IMR-90 (cell line): ENCODE measurements around the gene RPL18. TPM values are rescaled to one million over a fixed set of nuclear protein-coding genes. Genes with fewer than 3 reads are reported as not detected.

Experiments
- ATAC-seq: fragments of 200-7000 bp; cut with Tn5 transposase; 2 replicates; pipeline ENCODE4 v1.9.1; 2020; ENCODE audit warnings: low read depth, mild to moderate bottlenecking, moderate library complexity
- BruUV-seq: library from RNA; stranded (reverse); fragments of 400-500 nt; replicated peaks from 2 replicates; lab custom pipeline; 2021; lab: Mats Ljungman, UMichigan
- CTCF ChIA-PET: fragments of 300-600 bp; formaldehyde crosslinking; extraction: SDS; loops from one replicate; lab custom pipeline; 2021; ENCODE audit warnings: antibody characterized with exemption; lab: Yijun Ruan, JAX
- POLR2A ChIA-PET: fragments of 300-600 bp; sonication (Branson Sonifier 250); formaldehyde crosslinking; loops from one replicate; lab custom pipeline; 2022; ENCODE audit warnings: antibody characterized with exemption; ENCODE audit not compliant: unreplicated experiment; lab: Charles Lee
- DNase-seq: peaks from one replicate; pipeline ENCODE4 v3.0.0; 2013
- H2AFZ ChIP-seq: replicated peaks from 2 replicates; pipeline ENCODE3; 2013; ENCODE audit warnings: low read length, mild to moderate bottlenecking; ENCODE audit not compliant: poor library complexity
- H2AK5ac ChIP-seq: 2 replicates; pipeline ENCODE4 v1.6.1; 2013; ENCODE audit warnings: low read depth, low read length, inconsistent platforms
- H2AK9ac ChIP-seq: replicated peaks from 2 replicates; pipeline ENCODE3; 2013; ENCODE audit warnings: mild to moderate bottlenecking, low read depth, low read length, moderate library complexity; ENCODE audit not compliant: poor library complexity
- H2BK120ac ChIP-seq: 2 replicates; pipeline ENCODE4 v1.6.1; 2013; ENCODE audit warnings: low read depth, low read length, inconsistent platforms
- H2BK15ac ChIP-seq: 3 replicates; pipeline ENCODE4 v1.6.1; 2013; ENCODE audit warnings: low read depth, low read length, inconsistent platforms
- H2BK20ac ChIP-seq: 2 replicates; pipeline ENCODE4 v1.6.1; 2013; ENCODE audit warnings: low read depth, mild to moderate bottlenecking, inconsistent platforms, low read length, moderate library complexity
- H2BK5ac ChIP-seq: 2 replicates; pipeline ENCODE4 v1.6.1; 2013; ENCODE audit warnings: mild to moderate bottlenecking, low read depth, low read length, inconsistent platforms; ENCODE audit not compliant: poor library complexity, severe bottlenecking
- H3K14ac ChIP-seq: replicated peaks from 2 replicates; pipeline ENCODE4 v1.6.1; 2013; ENCODE audit warnings: low read depth, low read length, inconsistent platforms
- H3K18ac ChIP-seq: 2 replicates; pipeline ENCODE4 v1.6.1; 2013; ENCODE audit warnings: low read depth, low read length, control low read depth
- H3K23ac ChIP-seq: 2 replicates; pipeline ENCODE4 v1.6.1; 2013; ENCODE audit warnings: low read depth, low read length, inconsistent platforms
- H3K27ac ChIP-seq: 2 replicates; pipeline ENCODE4 v1.5.1; 2013; ENCODE audit warnings: mild to moderate bottlenecking, control low read depth, low read length; ENCODE audit not compliant: insufficient read depth
- H3K27me3 ChIP-seq: 2 replicates; pipeline ENCODE4 v1.6.1; 2013; ENCODE audit warnings: low read length; ENCODE audit not compliant: control insufficient read depth, insufficient read depth
- H3K36me3 ChIP-seq: 2 replicates; pipeline ENCODE4 v1.6.1; 2013; ENCODE audit warnings: low read length, mixed read lengths; ENCODE audit not compliant: control insufficient read depth, insufficient read depth
- H3K4ac ChIP-seq: 2 replicates; pipeline ENCODE4 v1.6.1; 2013; ENCODE audit warnings: low read depth, low read length, inconsistent platforms
- H3K4me1 ChIP-seq: 2 replicates; pipeline ENCODE4 v1.6.1; 2013; ENCODE audit warnings: low read length, mixed read lengths; ENCODE audit not compliant: control insufficient read depth, insufficient read depth
- H3K4me2 ChIP-seq: 2 replicates; pipeline ENCODE4 v1.6.1; 2013; ENCODE audit warnings: low read depth, mild to moderate bottlenecking, control low read depth, low read length, moderate library complexity
- H3K4me3 ChIP-seq: 2 replicates; pipeline ENCODE4 v1.5.1; 2013; ENCODE audit warnings: low read depth, mild to moderate bottlenecking, control low read depth, low read length, moderate library complexity; ENCODE audit not compliant: insufficient read depth
- H3K56ac ChIP-seq: 2 replicates; pipeline ENCODE4 v1.6.1; 2013; ENCODE audit warnings: low read length, inconsistent platforms; ENCODE audit not compliant: insufficient read depth; ENCODE audit errors: extremely low read depth
- H3K79me1 ChIP-seq, 2 experiments: 2 replicates each; pipeline ENCODE4 v1.6.1; 2013; ENCODE audit warnings: low read length in 2 of 2, inconsistent platforms in 1 of 2, low read depth in 1 of 2
- H3K9ac ChIP-seq: 2 replicates; pipeline ENCODE4 v1.6.1; 2013; ENCODE audit warnings: low read depth, low read length, control low read depth
- H3K9me1 ChIP-seq: 2 replicates; pipeline ENCODE4 v1.6.1; 2013; ENCODE audit warnings: low read length, inconsistent platforms; ENCODE audit not compliant: insufficient read depth
- H3K9me3 ChIP-seq: 2 replicates; pipeline ENCODE4 v1.6.1; 2013; ENCODE audit warnings: low read length; ENCODE audit not compliant: control insufficient read depth, insufficient read depth
- H4K20me1 ChIP-seq: 2 replicates; pipeline ENCODE4 v1.6.1; 2013; ENCODE audit warnings: low read length, inconsistent platforms; ENCODE audit not compliant: insufficient read depth
- H4K5ac ChIP-seq: 2 replicates; pipeline ENCODE4 v1.6.1; 2013; ENCODE audit warnings: mild to moderate bottlenecking, low read depth, low read length, control low read depth
- H4K8ac ChIP-seq, 2 experiments: 2 replicates each; pipeline ENCODE4 v1.6.1; 2013; ENCODE audit warnings: low read depth in 2 of 2, low read length in 2 of 2, control low read depth in 1 of 2, inconsistent platforms in 1 of 2
- H4K91ac ChIP-seq: 2 replicates; pipeline ENCODE4 v1.6.1; 2013; ENCODE audit warnings: low read depth, low read length, inconsistent platforms; ENCODE audit not compliant: insufficient read depth
- BHLHE40 ChIP-seq: fragments of 150-350 bp; IDR thresholded peaks from 2 replicates; pipeline ENCODE4 v1.6.1; 2016; ENCODE audit warnings: mild to moderate bottlenecking, low read depth, low read length
- FOS ChIP-seq: fragments of 150-350 bp; IDR thresholded peaks from 2 replicates; pipeline ENCODE4 v1.6.1; 2016; ENCODE audit warnings: low read depth, low read length
- MXI1 ChIP-seq: IDR thresholded peaks from 2 replicates; pipeline ENCODE4 v1.6.1; 2012; ENCODE audit warnings: low read depth, mild to moderate bottlenecking, low read length, moderate library complexity, borderline replicate concordance
- NFE2L2 ChIP-seq: fragments of 150-350 bp; IDR thresholded peaks from 2 replicates; pipeline ENCODE4 v1.6.1; 2016; ENCODE audit warnings: low read depth, mild to moderate bottlenecking, low read length
- POLR2A ChIP-seq: IDR thresholded peaks from 2 replicates; pipeline ENCODE4 v1.6.1; 2012; ENCODE audit warnings: mild to moderate bottlenecking, low read depth, low read length
- RCOR1 ChIP-seq: IDR thresholded peaks from 2 replicates; pipeline ENCODE4 v1.6.1; 2012; ENCODE audit warnings: mild to moderate bottlenecking, low read length, improper control_type of control experiment; ENCODE audit not compliant: insufficient replicate concordance
- RFX5 ChIP-seq: IDR thresholded peaks from 2 replicates; pipeline ENCODE4 v1.8.0; 2012; ENCODE audit warnings: low read depth, mild to moderate bottlenecking, low read length, moderate library complexity
- SMC3 ChIP-seq: fragments of 150-350 bp; IDR thresholded peaks from 2 replicates; pipeline ENCODE4 v1.6.1; 2016; ENCODE audit warnings: low read depth, mild to moderate bottlenecking, antibody characterized with exemption, low read length, moderate library complexity
- WGBS, 2 experiments: methylation state at CpG; one replicate each; pipeline versions ENCODE4 v1.1.5 to v1.1.7; 2013; ENCODE audit warnings: missing lambda C conversion rate in 2 of 2; ENCODE audit not compliant: insufficient read length in 1 of 2; ENCODE audit errors: extremely low coverage in 2 of 2; 5-methylcytosine and 5-hydroxymethylcytosine counted together
- dilution Hi-C: fragments of 300-500 bp; cut with HindIII; formaldehyde crosslinking; loops from one replicate; pipeline ENCODE4 v1.14.3; 2018; ENCODE audit warnings: low sequenced_read_pairs; ENCODE audit not compliant: unreplicated experiment
- in situ Hi-C: fragments of 300-500 bp; cut with MboI; formaldehyde crosslinking; loops from 3 replicates; pipeline ENCODE4 v1.14.3; 2019; ENCODE audit warnings: low sequenced_read_pairs, inconsistent platforms, mixed read lengths
- intact Hi-C: fragments of 100-400 bp; cut with micrococcal nuclease; formaldehyde crosslinking; loops from 2 replicates; pipeline ENCODE4 v1.10.0; 2022
- polyA plus RNA-seq, 3 experiments: library from polyadenylated mRNA; depleted of rRNA; stranded (reverse); fragments of >200 nt; gene quantifications; 2 replicates each; pipeline ENCODE4 v1.2.3, GENCODE V29; 2012; ENCODE audit warnings: low replicate concordance in 1 of 3
- total RNA-seq: library from RNA; depleted of rRNA; stranded (reverse); fragments of >200 nt; gene quantifications from 2 replicates; pipeline ENCODE4 v1.2.3, GENCODE V29; 2012
- TF ChIP-seq, protein P1 (sequence below): fragments of 150-350 bp; IDR thresholded peaks from 2 replicates; pipeline ENCODE4 v1.6.1; 2017; ENCODE audit warnings: mild to moderate bottlenecking, antibody characterized with exemption, low read length, low read depth
- TF ChIP-seq, protein P2 (sequence below): conservative IDR thresholded peaks from 2 replicates; pipeline ENCODE4 v1.5.1; 2012; ENCODE audit warnings: mild to moderate bottlenecking, low read depth, low read length, improper control_type of control experiment

The RPL18 gene
- total and polyA plus RNA-seq, 2 of the 4 experiments (the other 2 are of a cell fraction): 1,909 to 2,254 TPM

- H3K4ac ChIP-seq: no peak overlapping the region
- TF ChIP-seq, protein P1, sequence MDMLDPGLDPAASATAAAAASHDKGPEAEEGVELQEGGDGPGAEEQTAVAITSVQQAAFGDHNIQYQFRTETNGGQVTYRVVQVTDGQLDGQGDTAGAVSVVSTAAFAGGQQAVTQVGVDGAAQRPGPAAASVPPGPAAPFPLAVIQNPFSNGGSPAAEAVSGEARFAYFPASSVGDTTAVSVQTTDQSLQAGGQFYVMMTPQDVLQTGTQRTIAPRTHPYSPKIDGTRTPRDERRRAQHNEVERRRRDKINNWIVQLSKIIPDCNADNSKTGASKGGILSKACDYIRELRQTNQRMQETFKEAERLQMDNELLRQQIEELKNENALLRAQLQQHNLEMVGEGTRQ: no peak
- TF ChIP-seq RFX5 (no peak), MXI1 (no peak), RCOR1 (no peak), POLR2A (no peak), BHLHE40 (no peak), FOS (no peak), SMC3 (no peak), NFE2L2 (no peak)
- TF ChIP-seq, protein P2, sequence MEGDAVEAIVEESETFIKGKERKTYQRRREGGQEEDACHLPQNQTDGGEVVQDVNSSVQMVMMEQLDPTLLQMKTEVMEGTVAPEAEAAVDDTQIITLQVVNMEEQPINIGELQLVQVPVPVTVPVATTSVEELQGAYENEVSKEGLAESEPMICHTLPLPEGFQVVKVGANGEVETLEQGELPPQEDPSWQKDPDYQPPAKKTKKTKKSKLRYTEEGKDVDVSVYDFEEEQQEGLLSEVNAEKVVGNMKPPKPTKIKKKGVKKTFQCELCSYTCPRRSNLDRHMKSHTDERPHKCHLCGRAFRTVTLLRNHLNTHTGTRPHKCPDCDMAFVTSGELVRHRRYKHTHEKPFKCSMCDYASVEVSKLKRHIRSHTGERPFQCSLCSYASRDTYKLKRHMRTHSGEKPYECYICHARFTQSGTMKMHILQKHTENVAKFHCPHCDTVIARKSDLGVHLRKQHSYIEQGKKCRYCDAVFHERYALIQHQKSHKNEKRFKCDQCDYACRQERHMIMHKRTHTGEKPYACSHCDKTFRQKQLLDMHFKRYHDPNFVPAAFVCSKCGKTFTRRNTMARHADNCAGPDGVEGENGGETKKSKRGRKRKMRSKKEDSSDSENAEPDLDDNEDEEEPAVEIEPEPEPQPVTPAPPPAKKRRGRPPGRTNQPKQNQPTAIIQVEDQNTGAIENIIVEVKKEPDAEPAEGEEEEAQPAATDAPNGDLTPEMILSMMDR: no peak
- peaks cover 3% of the 10 kb centered on the region for H3K4me1 ChIP-seq
- H4K5ac ChIP-seq: no peak overlapping the region
- H3K36me3 ChIP-seq: no peaks in the 10 kb centered on the region
- H4K8ac ChIP-seq: no peak overlapping the region
- ATAC-seq (no peak), DNase-seq (no peak)
- H3K27me3 ChIP-seq: no peaks in the 10 kb centered on the region
- POLR2A ChIA-PET: no interaction called here
- no peak overlapping the region for H3K23ac ChIP-seq
- H2BK120ac ChIP-seq: no peak overlapping the region
- H2BK15ac ChIP-seq: no peak overlapping the region
- H2AFZ ChIP-seq: no peak overlapping the region
- H2AK9ac ChIP-seq: no peak overlapping the region
- no peaks in the 10 kb centered on the region for H4K20me1 ChIP-seq
- CTCF ChIA-PET: no interaction called here
- H4K91ac ChIP-seq: no peak overlapping the region
- H3K79me1 ChIP-seq: no peaks in the 10 kb centered on the region
- in situ Hi-C loops (no loop called here), intact Hi-C loops (no loop called here), dilution Hi-C loops (no loop called here)
- no peak overlapping the region for H3K14ac ChIP-seq
- no peak overlapping the region for H3K56ac ChIP-seq
- H3K4me2 ChIP-seq: no peak overlapping the region
- H2BK5ac ChIP-seq: no peak overlapping the region
- WGBS, 2 experiments: 100% methylated on average over 3 of the region's 6 CpGs; no CpG with 5 or more reads in 1 of the 2 experiments
- no peak overlapping the region for H2AK5ac ChIP-seq
- H3K27ac ChIP-seq: no peak overlapping the region
- H3K18ac ChIP-seq: no peak overlapping the region
- no peak overlapping the region for H2BK20ac ChIP-seq
- no peak overlapping the region for H3K9ac ChIP-seq
- H3K9me3 ChIP-seq: no peaks in the 10 kb centered on the region
- peaks cover 3% of the 10 kb centered on the region; the same call in 1 of the 2 replicates for H3K9me1 ChIP-seq
- no peak overlapping the region for H3K4me3 ChIP-seq
- no TSS peak for BruUV-seq
Measured at GRCh38 chr19:48658483-48658882, 39.5 kb upstream of the RPL18 start.
